Nephron (organoid): Measurements from ENCODE around the gene CERS6.

Experiments
- H3K27ac Mint-ChIP-seq, 3 experiments: 2 replicates each; pipeline ENCODE4 v1.8.0; 2020; ENCODE audit warnings: mixed read lengths in 3 of 3, mild to moderate bottlenecking in 2 of 3, moderate library complexity in 1 of 3
- H3K27me3 Mint-ChIP-seq: 2 replicates; pipeline ENCODE4 v1.8.0; 2021; ENCODE audit warnings: low read depth, mild to moderate bottlenecking, moderate library complexity, mixed read lengths
- H3K36me3 Mint-ChIP-seq: 2 replicates; pipeline ENCODE4 v1.8.0; 2020; ENCODE audit warnings: low read depth, mixed read lengths
- H3K4me1 Mint-ChIP-seq: 2 replicates; pipeline ENCODE4 v1.8.0; 2020; ENCODE audit warnings: mixed read lengths
- H3K4me3 Mint-ChIP-seq, 3 experiments: 2 replicates each; pipeline ENCODE4 v1.8.0; 2020; ENCODE audit warnings: mild to moderate bottlenecking in 3 of 3, mixed read lengths in 3 of 3, moderate library complexity in 2 of 3
- H3K9me3 Mint-ChIP-seq: 2 replicates; pipeline ENCODE4 v1.8.0; 2020; ENCODE audit warnings: mixed read lengths
- CTCF ChIP-seq, 3 experiments: fragments of 200-600 bp; sonication (generic); IDR thresholded peaks; one replicate each; pipeline ENCODE4 v1.5.0; 2021; ENCODE audit warnings: antibody characterized with exemption in 3 of 3; ENCODE audit not compliant: unreplicated experiment in 3 of 3

Gene CERS6

GRCh38 chr2:168753765-168754329 lies 297.8 kb downstream of the CERS6 start:
- TF ChIP-seq CTCF (IDR thresholded peaks at IDR 0.05; ENCODE audit: unreplicated experiment in 3 of 3), result no peak
- H3K9me3 Mint-ChIP-seq, result no peaks in the 10 kb centered on the region
- no peak overlapping the region for H3K4me3 Mint-ChIP-seq
- H3K27ac Mint-ChIP-seq, result no peak overlapping the region
- peaks cover 25% of the 10 kb centered on the region for H3K4me1 Mint-ChIP-seq
- no peaks in the 10 kb centered on the region for H3K27me3 Mint-ChIP-seq
- peaks cover 3% of the 10 kb centered on the region for H3K36me3 Mint-ChIP-seq

GRCh38 chr2:168757223-168757622 lies 301.2 kb downstream of the CERS6 start:
- no peak overlapping the region for H3K4me3 Mint-ChIP-seq
- no peaks in the 10 kb centered on the region for H3K4me1 Mint-ChIP-seq
- H3K27ac Mint-ChIP-seq, result peak overlapping the region in 1 of 3 experiments; percentile 4
- H3K27me3 Mint-ChIP-seq, result no peaks in the 10 kb centered on the region
- no peaks in the 10 kb centered on the region for H3K9me3 Mint-ChIP-seq
- no peak for TF ChIP-seq CTCF (IDR thresholded peaks at IDR 0.05; ENCODE audit: unreplicated experiment in 3 of 3)
- H3K36me3 Mint-ChIP-seq, result peaks cover 3% of the 10 kb centered on the region

GRCh38 chr2:168758970-168759820 lies 303.1 kb downstream of the CERS6 start:
- H3K4me1 Mint-ChIP-seq, result no peaks in the 10 kb centered on the region
- no peak overlapping the region for H3K27ac Mint-ChIP-seq
- H3K36me3 Mint-ChIP-seq, result peaks cover 4% of the 10 kb centered on the region
- H3K27me3 Mint-ChIP-seq, result no peaks in the 10 kb centered on the region
- no peak overlapping the region for H3K4me3 Mint-ChIP-seq
- no peaks in the 10 kb centered on the region for H3K9me3 Mint-ChIP-seq
- peak; percentile 55 to 67 (median 66) for TF ChIP-seq CTCF (IDR thresholded peaks at IDR 0.05; ENCODE audit: unreplicated experiment in 3 of 3)

DNA sequence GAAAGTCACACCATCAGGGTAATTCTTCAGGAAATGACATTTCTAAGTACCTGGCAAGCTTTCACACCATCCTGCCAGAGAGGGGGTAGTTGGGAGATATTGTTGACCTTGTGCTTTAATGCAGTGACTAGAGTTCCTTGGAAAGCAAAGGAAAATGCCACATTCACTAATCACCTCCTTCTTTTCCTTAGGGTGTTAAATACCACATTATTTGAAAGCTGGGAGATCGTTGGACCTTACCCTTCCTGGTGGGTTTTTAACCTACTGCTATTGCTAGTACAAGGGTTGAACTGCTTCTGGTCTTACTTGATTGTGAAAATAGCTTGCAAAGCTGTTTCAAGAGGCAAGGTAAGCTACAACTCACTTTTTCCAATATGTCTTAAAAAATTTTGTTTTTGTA lies 309.3 kb downstream of the CERS6 start:
- Mint-ChIP-seq H3K4me3 (no peak overlapping the region), H3K27me3 (no peaks in the 10 kb centered on the region), H3K4me1 (peaks cover under 1% of the 10 kb centered on the region), H3K36me3 (peaks cover 57% of the 10 kb centered on the region), H3K27ac (no peak overlapping the region), H3K9me3 (peaks cover 3% of the 10 kb centered on the region)
- TF ChIP-seq CTCF (IDR thresholded peaks at IDR 0.05; ENCODE audit: unreplicated experiment in 3 of 3), result no peak

DNA sequence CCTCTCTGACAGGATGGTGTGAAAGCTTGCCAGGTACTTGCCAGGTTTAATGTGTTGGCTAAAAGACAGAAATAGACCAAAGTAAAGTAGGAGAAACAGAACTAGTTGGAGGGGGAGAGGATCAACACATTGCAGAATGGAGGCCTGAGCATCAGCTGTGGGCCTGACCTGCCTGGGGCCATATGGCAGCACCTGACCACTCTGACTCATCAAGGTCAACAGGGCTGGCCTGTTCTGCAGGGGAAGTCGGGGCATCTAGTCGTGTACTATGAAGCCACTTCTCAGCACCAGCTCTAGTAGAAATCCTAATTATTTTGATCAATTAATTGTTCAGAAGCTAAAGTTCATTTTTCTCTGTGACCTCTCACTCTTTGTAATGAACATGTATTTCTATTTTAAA lies 310.5 kb downstream of the CERS6 start:
- TF ChIP-seq CTCF (IDR thresholded peaks at IDR 0.05; ENCODE audit: unreplicated experiment in 3 of 3), result no peak
- Mint-ChIP-seq H3K9me3 (peaks cover 3% of the 10 kb centered on the region), H3K4me3 (no peak overlapping the region), H3K27ac (no peak overlapping the region), H3K4me1 (peaks cover 12% of the 10 kb centered on the region), H3K27me3 (no peaks in the 10 kb centered on the region), H3K36me3 (peaks cover 60% of the 10 kb centered on the region)
